GM18502 (cell line): ENCODE results near the gene TAPBP.
"Not testable (repeated sequence)": the region's sequence is repeated elsewhere in the genome, so short reads cannot be mapped to it uniquely, and the experiment has no call there.

Experiments used
- ATAC-seq: cut with Tn5 transposase; IDR thresholded peaks from one replicate; pipeline ENCODE4 v1.9.1; 2021; ENCODE audit warnings: mild to moderate bottlenecking; ENCODE audit not compliant: unreplicated experiment, poor library complexity

TAPBP gene

DNA sequence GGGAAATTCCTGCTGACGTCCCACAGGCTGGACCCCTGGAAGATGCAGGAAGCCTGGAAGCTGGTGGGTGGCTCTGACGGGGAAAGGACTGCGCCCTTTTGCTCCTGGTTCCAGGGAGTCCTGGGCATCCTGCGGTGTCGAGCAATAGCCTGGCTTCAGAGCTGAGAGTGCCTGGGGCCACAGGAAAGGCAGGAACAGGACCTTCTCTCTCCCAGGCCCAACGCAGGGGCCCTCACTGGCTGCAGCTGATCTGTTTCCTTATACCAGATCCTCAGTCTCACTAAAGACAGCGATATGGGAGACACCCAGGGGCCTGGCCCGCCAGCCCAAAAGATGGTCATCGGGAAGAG is 35.5 kb downstream of the TAPBP start:
- ATAC-seq = no peak

GRCh38 chr6:33277663-33278391 is 36.1 kb downstream of the TAPBP start:
- peak; percentile 18 for ATAC-seq

GRCh38 chr6:33276864-33277662 is 36.8 kb downstream of the TAPBP start, which contains the start of gene B3GALT4:
B3GALT4 (plus strand) TSS chr6:33277123; CDS start chr6:33277420, 297 bp downstream.
- ATAC-seq = peak; percentile 57

GRCh38 chr6:33276581-33276863 is 37.4 kb downstream of the TAPBP start:
- ATAC-seq = no peak

DNA sequence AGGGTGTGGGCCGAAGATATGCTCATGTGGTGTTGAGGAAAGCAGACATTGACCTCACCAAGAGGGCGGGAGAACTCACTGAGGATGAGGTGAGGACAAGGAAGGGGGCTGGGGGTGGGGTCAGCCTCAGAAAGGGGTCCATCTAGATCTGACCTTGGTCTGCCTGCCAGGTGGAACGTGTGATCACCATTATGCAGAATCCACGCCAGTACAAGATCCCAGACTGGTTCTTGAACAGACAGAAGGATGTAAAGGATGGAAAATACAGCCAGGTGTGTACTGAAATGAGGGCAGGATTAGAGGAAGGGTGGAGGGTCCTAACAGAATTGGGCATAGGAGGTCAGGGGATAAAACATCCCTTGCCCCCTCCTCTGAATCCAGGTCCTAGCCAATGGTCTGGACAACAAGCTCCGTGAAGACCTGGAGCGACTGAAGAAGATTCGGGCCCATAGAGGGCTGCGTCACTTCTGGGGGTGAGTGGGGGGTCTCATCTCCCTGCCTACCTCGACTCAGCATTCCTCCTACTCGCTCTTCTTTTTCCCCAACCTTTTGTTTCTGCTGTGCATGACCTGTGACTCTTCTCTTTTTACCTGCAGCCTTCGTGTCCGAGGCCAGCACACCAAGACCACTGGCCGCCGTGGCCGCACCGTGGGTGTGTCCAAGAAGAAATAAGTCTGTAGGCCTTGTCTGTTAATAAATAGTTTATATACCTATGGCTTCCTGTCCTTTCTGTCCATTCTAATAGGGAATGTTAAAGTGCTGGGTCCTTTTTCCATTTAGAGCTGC is 37.9 kb downstream of the TAPBP start:
- not testable (repeated sequence) for ATAC-seq

DNA sequence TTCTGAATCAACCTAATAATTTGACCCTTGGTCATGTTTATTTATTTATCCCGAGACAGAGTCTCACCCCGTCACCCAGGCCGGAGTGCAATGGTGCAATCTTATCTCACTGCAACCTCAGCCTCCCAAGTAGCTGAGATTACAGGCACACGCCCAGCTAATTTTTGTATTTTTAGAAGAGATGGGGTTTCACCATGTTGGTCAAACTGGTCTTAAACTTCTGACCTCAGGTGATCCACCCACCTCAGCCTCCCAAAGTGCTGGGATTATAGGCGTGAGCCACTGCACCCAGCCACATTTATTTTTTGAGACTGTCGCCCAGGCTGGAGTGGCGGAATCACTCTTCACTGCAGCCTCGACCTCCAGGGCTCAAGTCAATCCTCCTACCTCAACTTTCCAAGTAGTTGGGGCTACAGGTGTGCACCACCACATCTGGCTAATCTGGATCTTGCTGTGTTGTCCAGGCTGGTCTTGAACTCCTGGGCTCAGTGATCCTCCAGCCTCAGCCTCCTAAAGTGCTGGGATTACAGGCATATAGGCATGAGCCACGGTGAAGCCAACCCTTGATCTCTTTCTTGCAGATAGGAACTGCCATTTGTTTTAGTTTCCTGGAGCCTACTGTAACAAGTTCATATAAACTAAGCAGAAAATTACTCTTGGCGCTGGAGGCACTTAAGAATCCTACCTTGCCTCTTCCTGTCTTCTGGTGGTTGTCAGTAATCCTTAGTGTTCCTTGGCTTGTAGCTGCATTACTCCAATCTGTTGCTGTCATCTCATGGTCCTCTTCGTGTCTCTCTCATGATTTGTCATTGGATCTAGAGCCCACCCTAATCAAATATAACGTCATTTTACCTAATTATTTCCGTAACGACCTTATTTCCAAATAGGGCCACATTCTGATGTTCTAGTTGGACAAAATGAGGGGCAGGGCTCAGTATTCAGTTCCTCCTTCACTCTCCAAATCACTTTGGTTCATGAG is 39.7 kb downstream of the TAPBP start:
- ATAC-seq = no peak

DNA sequence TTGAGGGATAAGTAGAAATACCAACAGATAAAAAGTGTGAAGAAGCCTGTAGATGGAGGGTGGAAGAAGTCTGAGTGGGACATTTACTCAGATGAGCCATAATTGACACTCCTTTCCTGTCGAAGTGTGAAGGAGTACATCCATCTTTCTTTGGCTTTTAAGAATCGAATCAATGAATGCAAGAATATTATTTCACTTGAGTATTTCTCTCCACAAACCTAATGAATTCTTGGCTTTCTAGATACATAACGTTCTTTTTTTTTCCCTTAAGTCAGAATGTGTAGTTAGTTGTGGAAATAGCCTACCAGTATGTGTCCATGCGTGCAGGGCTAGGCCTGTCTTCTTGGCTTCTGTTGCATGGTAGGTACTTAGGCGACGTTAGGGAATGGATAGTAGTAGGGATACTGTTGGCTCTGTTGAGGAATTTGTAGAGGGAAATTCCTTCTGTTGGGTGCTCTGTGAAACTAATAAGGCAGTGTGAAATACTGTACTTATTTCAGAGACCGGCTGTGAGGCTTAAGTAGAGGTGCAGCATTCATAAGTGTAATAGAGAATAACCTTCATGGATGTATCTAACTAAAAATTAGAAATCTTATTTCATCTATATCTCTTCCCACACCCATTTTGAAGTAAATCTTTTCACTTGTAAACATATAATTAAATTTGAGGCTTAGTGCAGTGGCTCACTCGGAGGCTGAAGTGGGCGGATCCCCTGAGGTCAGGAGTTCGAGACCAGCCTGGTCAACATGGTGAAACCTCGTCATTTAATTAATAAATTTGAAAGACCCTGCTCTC is 40.6 kb downstream of the TAPBP start:
- ATAC-seq = no peak

GRCh38 chr6:33272275-33273128 is 41.4 kb downstream of the TAPBP start:
- no peak for ATAC-seq

DNA sequence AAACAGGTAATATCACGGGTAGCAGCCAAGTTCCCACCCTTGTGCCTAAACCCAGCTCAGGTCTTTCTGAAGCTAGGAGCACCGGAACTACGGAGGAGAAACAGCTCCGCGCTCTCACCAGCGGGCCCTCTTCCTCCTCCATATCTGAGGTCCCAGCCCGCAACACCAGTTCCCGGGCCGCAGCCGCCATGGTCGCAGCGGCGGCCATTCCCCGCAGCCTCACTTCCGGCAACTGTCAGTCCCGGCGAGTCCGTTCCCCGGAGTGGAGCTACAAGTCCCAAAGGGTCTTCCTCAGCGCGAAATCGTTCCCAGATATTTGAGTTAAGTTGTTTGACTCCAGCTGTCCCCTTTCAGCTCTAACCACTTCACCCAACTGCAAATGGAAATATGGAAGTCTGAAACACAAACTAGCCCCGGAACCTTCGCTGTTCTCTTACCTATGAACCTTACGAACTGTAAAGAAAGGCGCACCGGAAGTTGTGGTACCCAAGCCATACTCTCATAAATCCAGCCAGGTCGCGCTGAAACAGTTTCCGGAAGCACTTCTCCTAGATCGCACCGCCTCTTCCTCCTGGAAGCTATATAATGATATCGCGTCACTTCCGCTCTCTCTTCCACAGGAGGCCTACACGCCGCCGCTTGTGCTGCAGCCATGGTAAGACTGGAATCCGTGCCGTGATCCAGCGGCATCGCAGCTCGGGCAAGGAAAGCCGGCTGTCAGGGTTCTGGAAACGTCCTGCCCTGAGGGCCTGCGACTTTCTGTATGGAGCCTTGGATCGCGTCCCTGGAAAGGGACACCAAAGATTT is 42.2 kb downstream of the TAPBP start, which contains the start of the genes RPS18 and VPS52:
Gene RPS18, plus strand, starts transcription at position 608 of the 807 bp plus-strand sequence. Its CDS starts 45 bp downstream, at position 653.
Gene VPS52, minus strand, starts transcription at position 409 of the 807 bp plus-strand sequence. Its CDS starts 201 bp downstream, at position 208.
- peak; percentile 77 for ATAC-seq

DNA sequence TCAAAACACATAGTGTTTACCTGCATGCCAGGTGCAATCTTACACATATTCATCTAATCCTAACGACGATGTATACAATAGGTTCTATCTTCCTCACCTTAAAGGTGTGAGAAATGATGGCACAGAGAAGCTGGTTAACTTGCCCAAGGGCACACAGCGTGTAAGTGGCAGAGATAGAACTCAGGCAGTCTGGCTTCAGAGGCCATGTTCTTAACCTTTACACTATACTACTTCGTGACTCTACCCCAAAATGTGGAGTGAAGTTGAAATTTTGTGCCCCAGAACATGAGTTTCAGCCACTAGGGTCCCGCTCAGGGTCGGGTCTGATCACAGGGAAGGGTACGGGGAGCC is 42.8 kb downstream of the TAPBP start:
- no peak for ATAC-seq

- ATAC-seq = no peak
Observed at GRCh38 chr6:33264015-33264414, 49.9 kb downstream of the TAPBP start.

GRCh38 chr6:33262490-33262889 is 51.4 kb downstream of the TAPBP start:
- ATAC-seq = not testable (repeated sequence)

DNA sequence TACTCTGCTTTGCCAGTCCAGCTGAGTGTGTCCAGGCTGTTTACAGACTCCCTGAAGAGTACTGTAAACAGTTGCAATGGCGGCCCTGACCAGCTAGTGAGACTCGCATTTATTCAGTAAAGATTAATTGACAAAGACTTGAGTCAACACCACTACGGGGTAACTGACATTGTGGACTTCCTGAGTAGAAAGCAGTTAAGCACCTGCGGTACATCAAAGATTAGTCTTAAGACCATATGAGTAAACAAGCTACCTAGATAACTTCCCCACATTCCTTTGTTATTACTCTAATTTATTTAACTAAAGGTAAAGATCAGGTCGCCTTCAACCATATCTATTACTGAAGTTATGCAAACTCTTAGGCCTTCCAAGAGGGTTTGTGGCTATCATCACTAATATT is 54.8 kb downstream of the TAPBP start:
- ATAC-seq = no peak

GRCh38 chr6:33254591-33254990 is 59.3 kb downstream of the TAPBP start:
- no peak for ATAC-seq

DNA sequence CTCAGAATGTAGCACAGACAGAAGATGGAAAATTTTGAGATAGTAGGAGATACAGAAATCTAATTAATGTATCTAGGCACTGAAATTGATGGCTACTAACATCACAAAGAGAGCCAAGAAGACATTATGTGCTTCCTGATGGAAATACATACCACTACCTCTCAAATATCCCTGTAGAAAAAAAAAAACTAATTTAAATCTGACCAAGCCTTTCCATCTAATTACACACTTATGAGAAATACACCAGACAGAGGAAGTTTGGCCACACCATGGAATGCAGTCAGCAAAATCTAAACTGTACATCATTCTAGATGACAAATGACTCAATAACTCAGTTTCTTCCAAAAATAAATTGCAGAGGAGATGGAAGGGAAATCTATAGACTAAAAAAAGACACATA is 61.1 kb downstream of the TAPBP start:
- no peak for ATAC-seq

DNA sequence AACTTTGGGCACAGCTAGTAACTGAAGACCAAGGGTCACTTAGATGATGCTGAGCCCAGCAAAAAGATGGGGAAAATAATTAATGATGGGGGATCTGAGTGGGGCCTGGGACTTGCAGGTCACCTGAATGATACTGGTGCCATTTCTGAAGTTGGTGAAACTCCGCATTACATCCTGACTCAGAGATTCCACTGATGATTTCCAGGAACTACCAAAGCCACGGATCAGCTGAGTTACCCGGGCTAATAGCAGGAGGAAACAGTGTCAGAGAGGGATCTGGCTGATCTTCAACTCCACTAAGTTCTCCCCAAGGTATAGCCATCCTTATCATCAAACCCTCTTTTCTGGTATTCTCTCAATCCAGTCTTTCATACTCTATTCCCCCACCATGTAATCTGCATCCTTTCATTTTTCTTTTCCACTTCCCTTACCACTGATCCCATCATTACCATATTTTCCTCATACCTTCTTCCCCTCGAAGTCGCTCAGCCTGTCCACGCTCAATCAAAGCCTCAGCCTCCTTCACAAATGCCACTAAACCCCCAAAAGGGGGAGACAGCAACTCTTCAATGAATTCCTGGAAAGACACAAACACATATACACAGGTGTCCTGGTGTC is 62.4 kb downstream of the TAPBP start:
- ATAC-seq = no peak

DNA sequence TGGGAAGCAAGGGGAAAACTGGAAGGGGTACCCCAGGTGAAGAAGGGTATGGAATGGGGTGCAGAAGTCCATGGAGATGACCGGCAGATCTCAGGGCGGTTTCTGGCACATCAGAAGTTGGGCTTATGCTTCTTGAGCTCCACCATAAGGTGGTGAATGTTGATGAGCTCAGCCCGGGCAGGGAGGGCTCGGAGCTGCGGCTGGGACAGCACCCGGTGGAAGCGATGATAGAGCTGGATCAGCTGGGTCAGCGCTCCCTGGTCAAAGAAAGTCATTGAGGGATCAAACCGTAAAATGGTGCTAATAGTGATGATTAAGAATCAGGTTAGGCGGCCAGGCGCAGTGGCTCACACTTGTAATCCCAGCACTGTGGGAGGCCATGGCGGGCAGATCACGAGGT is 63.1 kb downstream of the TAPBP start:
- no peak for ATAC-seq
